Cortex of kidney (tissue), 1 donor: Measurements from ENCODE around the gene FFAR2.

ENCODE experiments used
- DNase-seq: peaks from one replicate; lab custom pipeline; 2025; lab: John Stamatoyannopoulos, UW

Gene FFAR2

DNA sequence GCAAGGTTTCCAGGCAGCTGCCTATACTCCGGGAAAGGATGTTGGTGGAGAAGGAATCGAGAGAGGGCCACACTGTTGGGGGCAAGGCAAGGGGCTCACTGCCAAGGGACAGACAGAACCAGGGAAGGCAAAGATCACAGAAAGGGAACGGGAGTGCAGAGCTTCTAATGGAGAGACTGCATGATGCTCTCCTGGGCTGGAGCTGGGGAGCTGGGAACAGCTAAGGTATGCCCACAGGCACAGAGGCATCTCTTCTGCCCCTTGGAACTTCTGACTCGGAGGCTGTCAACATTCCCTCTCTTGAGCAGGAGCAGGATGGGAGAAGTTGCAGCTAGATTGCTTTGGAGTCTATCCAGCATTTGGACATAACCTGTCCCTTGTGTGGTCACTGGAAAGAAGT is 22.4 kb upstream of the FFAR2 start:
- no peak for DNase-seq

DNA sequence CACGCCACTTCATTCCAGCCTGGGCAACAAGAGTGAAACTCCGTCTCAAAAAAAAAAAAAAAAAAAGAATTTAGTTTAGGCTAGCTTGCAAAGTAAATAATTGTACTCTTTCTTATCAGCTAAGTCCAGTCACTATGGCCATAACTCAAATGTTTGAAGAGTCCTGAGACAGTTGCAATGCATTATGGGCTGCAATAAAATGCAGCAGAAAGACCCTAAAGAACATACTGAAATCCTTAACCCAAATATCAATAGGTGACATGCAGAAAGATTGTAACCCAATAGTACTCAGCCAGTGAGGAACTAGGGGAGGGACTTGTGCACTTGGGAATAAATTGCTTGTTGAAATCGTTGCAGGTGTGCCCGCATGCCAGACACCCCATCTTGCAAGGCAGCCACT is 20.9 kb upstream of the FFAR2 start:
- no peak for DNase-seq

DNA sequence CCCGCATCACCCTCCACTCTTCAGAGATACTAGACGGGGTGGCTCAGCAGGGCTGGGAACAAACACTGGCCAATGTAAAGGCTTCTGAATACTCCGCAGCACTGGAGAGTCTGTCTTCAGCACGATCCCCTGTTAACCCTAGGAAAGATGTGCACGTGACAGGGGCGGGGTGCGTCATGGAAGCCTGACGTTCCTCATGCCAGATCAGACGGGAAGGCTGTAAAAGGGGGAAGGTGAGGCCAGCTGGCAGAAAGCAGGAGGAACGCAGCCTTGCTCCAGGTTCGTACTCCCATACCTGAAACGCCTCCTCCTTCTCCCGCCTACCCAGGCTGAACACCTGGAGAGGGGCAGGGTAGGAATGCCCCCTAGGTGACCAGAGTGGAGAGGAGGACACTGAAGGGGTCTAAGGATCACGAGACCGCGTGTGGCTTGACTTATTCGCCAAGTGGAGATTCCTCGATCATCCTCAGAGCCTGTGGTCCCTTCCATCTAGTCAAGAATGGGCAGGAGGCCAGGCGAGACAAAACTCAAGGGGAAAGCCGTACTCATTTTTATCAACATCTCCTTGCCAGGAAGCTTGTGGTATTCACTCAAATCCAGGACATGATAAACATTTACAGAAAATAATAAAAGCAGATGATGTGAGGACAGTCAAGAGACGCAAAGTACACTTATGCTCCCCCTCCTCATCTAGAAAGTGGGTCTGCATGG is 18.2 kb upstream of the FFAR2 start:
- no peak for DNase-seq

- DNase-seq = no peak
Measured at GRCh38 chr19:35430409-35431144, 17.5 kb upstream of the FFAR2 start.

- DNase-seq = no peak
Measured at GRCh38 chr19:35431145-35431807, 16.8 kb upstream of the FFAR2 start.

DNA sequence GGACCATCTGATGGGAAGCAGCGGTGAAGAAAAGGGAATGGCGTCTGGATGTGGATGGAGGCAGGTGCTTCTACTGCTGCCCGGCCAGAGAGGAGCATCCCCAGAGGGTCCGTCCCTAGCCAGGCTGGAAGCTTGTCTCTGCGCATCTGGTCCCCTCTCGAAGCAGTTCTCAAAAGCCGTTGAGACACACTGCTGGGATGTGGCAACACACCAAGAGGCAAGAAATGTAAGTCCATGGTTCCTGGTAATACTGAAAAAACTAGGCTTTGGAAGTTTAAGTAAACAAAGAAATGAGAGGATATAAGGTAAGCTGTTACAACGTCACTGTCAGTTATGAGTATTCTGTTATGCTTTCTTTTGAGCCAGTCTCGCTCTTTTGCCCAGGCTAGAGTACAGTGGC is 15.1 kb upstream of the FFAR2 start:
- DNase-seq = no peak

DNA sequence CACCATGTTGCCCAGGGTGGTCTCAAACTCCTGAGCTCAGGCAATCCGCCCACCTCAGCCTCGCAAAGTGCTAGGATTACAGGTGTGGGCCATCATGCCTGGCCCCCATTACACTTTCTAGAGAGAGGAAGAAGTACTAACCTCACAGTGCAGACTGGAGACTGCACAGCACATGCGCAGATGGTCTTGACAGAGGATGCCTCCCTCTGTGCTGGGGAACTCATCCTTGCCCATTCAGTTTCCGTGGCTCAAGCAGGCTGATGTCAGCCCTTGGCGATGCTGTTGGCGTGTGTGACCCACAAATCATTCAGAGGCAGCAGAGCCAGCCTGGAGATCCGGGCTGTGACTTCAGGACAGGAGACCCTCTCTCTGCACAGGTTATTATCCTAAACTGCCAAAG is 14.6 kb upstream of the FFAR2 start:
- no peak for DNase-seq

DNA sequence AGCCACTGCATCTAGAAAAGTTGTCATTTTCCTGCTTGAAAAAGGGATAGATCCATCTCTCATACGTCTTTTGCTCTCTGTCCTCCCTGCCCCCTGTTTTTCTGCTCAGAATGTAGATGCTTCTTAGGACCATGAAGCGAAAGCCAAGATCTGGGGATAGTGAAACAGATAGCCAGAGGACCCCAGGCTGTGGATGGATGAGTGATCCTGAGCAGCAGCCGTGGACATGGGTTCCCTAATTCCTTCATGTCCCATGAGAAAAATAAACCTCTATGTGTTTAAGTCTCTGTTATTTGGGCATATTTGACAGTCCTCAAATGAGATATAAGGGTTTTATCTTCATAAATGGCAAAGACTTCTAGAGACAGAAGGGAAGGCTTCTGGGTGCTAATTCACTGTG is 12.2 kb upstream of the FFAR2 start:
- no peak for DNase-seq

- no peak for DNase-seq
Measured at GRCh38 chr19:35436477-35437405, 11.3 kb upstream of the FFAR2 start.

DNA sequence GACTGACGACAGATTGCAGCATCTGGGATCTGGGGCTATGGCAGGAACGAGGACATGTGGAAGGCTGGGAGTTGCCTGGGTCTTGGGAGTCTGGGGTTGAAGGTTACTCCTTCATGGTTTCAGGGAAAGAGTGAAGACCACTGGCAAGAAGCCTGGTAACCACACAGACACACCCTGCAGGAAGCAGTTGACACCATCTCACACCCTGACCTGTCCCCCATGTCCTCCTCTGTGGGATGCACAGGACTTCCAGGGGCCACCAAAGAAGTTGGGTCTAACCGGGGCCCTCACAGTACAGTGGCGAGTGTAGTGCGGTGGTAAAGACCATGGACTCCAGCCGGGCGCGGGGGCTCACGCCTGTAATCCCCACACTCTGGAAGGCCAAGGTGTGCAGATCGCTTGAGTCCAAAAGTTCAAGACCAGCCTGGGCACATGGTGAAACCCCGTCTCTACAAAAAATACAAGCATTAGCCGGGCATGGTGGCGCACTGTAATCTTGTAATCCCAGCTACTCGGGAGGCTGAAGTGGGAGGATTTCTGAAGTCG is 10.6 kb upstream of the FFAR2 start:
- no peak for DNase-seq

- no peak for DNase-seq
Measured at GRCh38 chr19:35438096-35438495, 10.0 kb upstream of the FFAR2 start.

DNA sequence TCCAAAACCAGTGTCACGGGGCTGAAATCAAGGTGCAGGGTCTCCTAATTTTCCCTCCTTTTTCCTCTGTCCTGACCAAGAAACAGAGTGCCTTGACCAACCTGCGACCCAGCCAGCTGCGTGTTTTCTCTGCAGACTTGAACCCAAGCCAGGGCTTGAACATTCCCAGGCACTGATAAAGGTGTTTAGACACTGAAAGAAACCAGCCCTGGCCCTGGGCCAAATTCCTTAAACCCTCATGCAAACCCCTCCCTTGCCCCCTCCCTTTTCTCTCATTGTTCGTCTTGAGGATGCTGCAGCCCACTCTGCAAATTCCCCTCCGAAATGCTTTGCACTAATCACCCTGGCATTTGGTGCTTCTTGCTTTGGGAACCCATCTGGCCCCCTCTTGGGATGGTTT is 9.5 kb upstream of the FFAR2 start:
- DNase-seq = no peak

GRCh38 chr19:35439921-35440320 is 8.1 kb upstream of the FFAR2 start:
- DNase-seq = no peak

GRCh38 chr19:35442091-35442490 is 6.0 kb upstream of the FFAR2 start:
- DNase-seq = no peak

DNA sequence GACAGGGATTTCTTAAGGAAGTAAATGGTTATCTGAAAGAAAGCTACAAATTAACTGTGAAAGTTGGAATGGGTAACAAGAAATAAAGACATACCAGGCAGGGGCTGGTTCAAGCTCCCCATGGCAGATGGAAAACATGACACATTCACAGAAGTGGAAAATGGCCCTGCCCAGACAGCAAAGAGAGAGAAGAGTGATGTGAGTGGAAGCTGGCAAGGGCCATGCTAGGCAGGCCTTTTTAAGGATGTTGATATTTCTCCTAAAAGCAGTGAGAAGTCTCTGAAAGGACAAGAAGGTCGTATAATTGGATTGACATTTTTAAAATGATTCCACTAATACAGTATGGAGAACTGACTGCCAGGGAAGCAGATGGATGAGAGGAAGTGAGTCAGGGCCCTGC is 3.3 kb upstream of the FFAR2 start:
- no peak for DNase-seq

DNA sequence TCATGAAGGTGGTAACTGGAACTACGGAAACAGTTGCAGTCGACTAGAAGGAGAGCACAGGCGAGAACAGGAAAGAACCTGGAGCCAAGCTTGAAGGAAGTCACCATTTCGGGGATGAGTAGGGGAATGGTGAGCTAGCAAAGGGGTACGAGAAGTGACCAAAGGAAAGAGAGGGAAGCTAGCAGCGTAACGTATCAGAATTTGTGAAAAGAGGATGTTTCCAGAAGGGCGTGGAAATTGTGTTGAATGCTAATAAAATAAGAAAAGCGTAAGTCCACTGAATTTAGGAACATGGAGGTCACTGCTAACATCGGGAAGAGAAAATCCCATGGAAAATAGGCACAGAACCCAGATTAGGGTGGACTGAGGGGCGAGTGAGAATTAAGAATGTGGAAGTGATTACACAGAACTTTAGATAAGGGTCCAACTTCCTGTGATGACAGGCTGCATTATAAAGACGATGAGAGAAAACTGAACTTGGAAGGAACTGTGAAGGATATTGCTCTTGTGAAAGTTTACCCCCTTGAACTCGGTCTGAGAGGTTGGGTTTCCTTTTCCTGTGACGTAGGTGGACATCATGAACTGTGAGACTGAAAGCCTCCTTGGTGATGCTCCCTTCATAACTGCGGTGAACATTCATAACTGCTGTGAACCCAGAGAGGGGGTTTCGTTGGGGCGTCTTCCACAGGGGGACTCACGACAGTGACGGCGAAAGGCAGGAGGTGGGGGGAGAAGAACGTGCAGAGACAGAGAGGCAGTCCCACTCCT is 2.0 kb upstream of the FFAR2 start:
- no peak for DNase-seq

DNA sequence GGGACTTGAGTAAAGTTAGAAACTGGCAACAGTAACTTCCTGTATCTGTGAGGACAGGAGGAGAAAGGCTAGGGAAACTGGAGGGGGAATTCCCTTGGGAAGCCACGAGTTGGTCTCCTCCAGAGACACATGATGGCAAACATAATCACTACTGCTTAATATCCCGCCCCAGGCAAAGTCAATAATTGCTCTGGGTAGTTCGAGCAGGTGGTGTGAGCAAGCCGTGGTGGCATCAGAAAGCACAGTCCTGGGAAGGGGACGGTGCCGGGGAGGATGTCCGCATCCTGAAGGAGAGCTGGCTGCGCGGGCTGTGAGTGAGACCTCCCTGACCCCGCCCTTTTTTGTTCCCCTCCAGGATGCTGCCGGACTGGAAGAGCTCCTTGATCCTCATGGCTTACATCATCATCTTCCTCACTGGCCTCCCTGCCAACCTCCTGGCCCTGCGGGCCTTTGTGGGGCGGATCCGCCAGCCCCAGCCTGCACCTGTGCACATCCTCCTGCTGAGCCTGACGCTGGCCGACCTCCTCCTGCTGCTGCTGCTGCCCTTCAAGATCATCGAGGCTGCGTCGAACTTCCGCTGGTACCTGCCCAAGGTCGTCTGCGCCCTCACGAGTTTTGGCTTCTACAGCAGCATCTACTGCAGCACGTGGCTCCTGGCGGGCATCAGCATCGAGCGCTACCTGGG is 1.4 kb downstream of the FFAR2 start:
- DNase-seq = no peak

- DNase-seq = no peak
Measured at GRCh38 chr19:35451338-35452096, 3.5 kb downstream of the FFAR2 start.

- DNase-seq = no peak
Measured at GRCh38 chr19:35454663-35455062, 6.6 kb downstream of the FFAR2 start.
